ENCODE results near the gene SYS1.

- no peak for TF ChIP-seq ATF3 (IDR thresholded peaks at IDR 0.05; ENCODE audit: insufficient read depth, low read depth, low read length)
- no peak for TF ChIP-seq POLR2A (IDR thresholded peaks at IDR 0.05; ENCODE audit: control extremely low read depth in 1 of 2, low read depth in 2 of 2, low read length in 2 of 2)
- TF ChIP-seq EP300 (IDR thresholded peaks at IDR 0.05; ENCODE audit: borderline replicate concordance in 1 of 2, low read depth in 2 of 2, low read length in 2 of 2): no peak
- no peak for TF ChIP-seq GTF2F1 (IDR thresholded peaks at IDR 0.05; ENCODE audit: borderline replicate concordance, low read depth, low read length)
- no peak for TF ChIP-seq TCF12 (IDR thresholded peaks at IDR 0.05; ENCODE audit: low read depth, low read length)
- no peak for TF ChIP-seq CBX5 (IDR thresholded peaks at IDR 0.05; ENCODE audit: low read depth, low read length)
- no peak for TF ChIP-seq GABPA (IDR thresholded peaks at IDR 0.05; ENCODE audit: borderline replicate concordance, insufficient read depth, low read length)
- no peak for TF ChIP-seq CTCF (IDR thresholded peaks at IDR 0.05; ENCODE audit: control extremely low read depth in 1 of 3, insufficient read depth in 1 of 3, low read depth in 1 of 3, low read length in 3 of 3)
- TF ChIP-seq KDM1A (IDR thresholded peaks at IDR 0.05; ENCODE audit: borderline replicate concordance, low read length): no peak
- TF ChIP-seq USF2 (IDR thresholded peaks at IDR 0.05; ENCODE audit: low read length): no peak
- no peak for TF ChIP-seq CREB1 (IDR thresholded peaks at IDR 0.05)
These were observed 24.6 kb upstream of the SYS1 start for GRCh38 chr20:45338121-45339030.

All from H1 (cell line).